B cell (primary cell): ENCODE results near the gene RPS6KA4. TPM values are rescaled to one million over a fixed set of nuclear protein-coding genes. Genes with fewer than 3 reads are reported as not detected.

Experiments
- ATAC-seq: fragments of 200-7000 bp; cut with Tn5 transposase; one replicate; pipeline ENCODE4 v1.10.0; 2021; ENCODE audit warnings: low read depth, mild to moderate bottlenecking, moderate number of reproducible peaks, moderate library complexity
- CTCF ChIA-PET: fragments of 350-600 bp; sonication (Branson Sonifier 250); formaldehyde crosslinking; loops from one replicate; lab custom pipeline; 2021; ENCODE audit warnings: antibody characterized with exemption, inconsistent platforms; lab: Charles Lee
- POLR2A ChIA-PET: fragments of 350-600 bp; sonication (Branson Sonifier 250); formaldehyde crosslinking; loops from one replicate; lab custom pipeline; 2021; ENCODE audit warnings: antibody characterized with exemption; lab: Charles Lee
- DNase-seq: peaks from one replicate; pipeline ENCODE4 v3.0.0; 2013
- H2AFZ ChIP-seq: 2 replicates; pipeline ENCODE4 v1.6.1; 2012; ENCODE audit warnings: mild to moderate bottlenecking, low read depth, low read length; ENCODE audit not compliant: insufficient read depth, poor library complexity, severe bottlenecking
- H3K27ac ChIP-seq, 2 donors: 1 replicate in 1 of 2; 2 replicates in 1 of 2; pipeline ENCODE4 v1.5.1; 2012 to 2013; ENCODE audit warnings: low read length in 2 of 2, mild to moderate bottlenecking in 2 of 2, moderate library complexity in 1 of 2
- H3K27me3 ChIP-seq, 4 experiments: fragments of 200-600 bp in 1 of 4; sonication (generic) in 1 of 4; replicated peaks in 1 of 4; 1 replicate in 2 of 4; 2 replicates in 2 of 4; pipeline versions ENCODE4 v1.6.1 to v1.7.0; 2013 to 2016; ENCODE audit warnings: low read length in 3 of 4, mild to moderate bottlenecking in 2 of 4, mixed read lengths in 1 of 4, moderate library complexity in 1 of 4; ENCODE audit not compliant: insufficient read depth in 4 of 4, control insufficient read depth in 3 of 4; ENCODE audit errors: control extremely low read depth in 1 of 4
- H3K36me3 ChIP-seq, 2 experiments: replicated peaks in 1 of 2; 1 replicate in 1 of 2; 2 replicates in 1 of 2; pipeline versions ENCODE4 v1.6.1 to v1.7.1; 2013; ENCODE audit warnings: low read length in 1 of 2; ENCODE audit not compliant: insufficient read depth in 2 of 2, control insufficient read depth in 1 of 2; ENCODE audit errors: control extremely low read depth in 1 of 2, extremely low read depth in 1 of 2
- H3K4me1 ChIP-seq, 2 donors: fragments of 200-600 bp in 1 of 2; sonication (generic) in 1 of 2; 1 replicate in 1 of 2; 2 replicates in 1 of 2; pipeline versions ENCODE4 v1.5.1 to v1.6.1; 2013 to 2017; ENCODE audit warnings: low read length in 2 of 2; ENCODE audit not compliant: control insufficient read depth in 2 of 2, insufficient read depth in 2 of 2
- H3K4me2 ChIP-seq: replicated peaks from 2 replicates; pipeline ENCODE3; 2012; ENCODE audit warnings: mild to moderate bottlenecking, low read depth, low read length; ENCODE audit not compliant: poor library complexity, severe bottlenecking
- H3K4me3 ChIP-seq, 5 experiments: fragments of 200-600 bp in 1 of 5; sonication (generic) in 1 of 5; 1 replicate in 3 of 5; 2 replicates in 2 of 5; pipeline versions ENCODE4 v1.5.1 to v1.7.0; 2011 to 2016; ENCODE audit warnings: low read length in 4 of 5, mild to moderate bottlenecking in 4 of 5, low read depth in 2 of 5, control low read depth in 1 of 5, moderate library complexity in 1 of 5; ENCODE audit not compliant: insufficient read depth in 1 of 5; ENCODE audit errors: control extremely low read depth in 1 of 5, extremely low read depth in 1 of 5
- H3K79me2 ChIP-seq: fragments of 200-600 bp; sonication (generic); one replicate; pipeline ENCODE4 v1.6.0; 2016; ENCODE audit warnings: low read length; ENCODE audit not compliant: control insufficient read depth, insufficient read depth
- H3K9ac ChIP-seq: fragments of 200-600 bp; sonication (generic); 2 replicates; pipeline ENCODE4 v1.6.1; 2017; ENCODE audit warnings: mild to moderate bottlenecking, low read length, moderate library complexity
- H3K9me3 ChIP-seq, 3 donors: one replicate each; pipeline versions ENCODE4 v1.6.1 to v1.7.1; 2013; ENCODE audit warnings: low read length in 2 of 3; ENCODE audit not compliant: control insufficient read depth in 2 of 3, insufficient read depth in 1 of 3; ENCODE audit errors: control extremely low read depth in 1 of 3
- H4K20me1 ChIP-seq: 2 replicates; pipeline ENCODE4 v1.6.0; 2012; ENCODE audit warnings: mild to moderate bottlenecking, low read length; ENCODE audit not compliant: insufficient read depth, control insufficient read depth, poor library complexity, severe bottlenecking
- H3K27ac Mint-ChIP-seq: one replicate; pipeline ENCODE4 v1.8.0; 2021; ENCODE audit warnings: mixed read lengths
- H3K27me3 Mint-ChIP-seq: one replicate; pipeline ENCODE4 v1.8.0; 2021; ENCODE audit warnings: mixed read lengths
- H3K4me1 Mint-ChIP-seq: one replicate; pipeline ENCODE4 v1.8.0; 2021; ENCODE audit warnings: mixed read lengths
- H3K4me3 Mint-ChIP-seq: one replicate; pipeline ENCODE4 v1.8.0; 2021; ENCODE audit warnings: mixed read lengths
- H3K9me3 Mint-ChIP-seq: one replicate; pipeline ENCODE4 v1.8.0; 2022; ENCODE audit warnings: mixed read lengths; ENCODE audit not compliant: insufficient read depth
- EZH2 ChIP-seq: IDR thresholded peaks from 2 replicates; pipeline ENCODE4 v1.6.1; 2012; ENCODE audit warnings: borderline replicate concordance, low read depth, mild to moderate bottlenecking, moderate library complexity, low read length; ENCODE audit not compliant: insufficient read depth, poor library complexity, severe bottlenecking
- WGBS: methylation state at CpG from one replicate; pipeline ENCODE4 v1.1.5; 2013; ENCODE audit warnings: missing lambda C conversion rate; ENCODE audit not compliant: insufficient coverage; 5-methylcytosine and 5-hydroxymethylcytosine counted together
- intact Hi-C: fragments of 100-400 bp; cut with micrococcal nuclease; formaldehyde crosslinking; loops from one replicate; pipeline ENCODE4 v1.10.0; 2022
- polyA plus RNA-seq: library from polyadenylated mRNA; depleted of rRNA; stranded (reverse); fragments of >200 nt; gene quantifications from 2 replicates; pipeline ENCODE4 v1.2.3, GENCODE V29; 2012
- total RNA-seq, 2 donors: library from RNA; stranded (reverse); fragments of 120-200 nt in 1 of 2; gene quantifications; 1 replicate in 1 of 2; 2 replicates in 1 of 2; pipeline versions ENCODE4 v1.2.3 to v1.2.4, GENCODE V29; 2013 to 2022
- TF ChIP-seq, protein P1 (sequence below): fragments of 200-600 bp; IDR thresholded peaks from one replicate; pipeline ENCODE4 v1.8.0; 2022; ENCODE audit warnings: antibody characterized with exemption, mild to moderate bottlenecking

RPS6KA4 gene
- total and polyA plus RNA-seq, 2 donors (not counting 1 experiment from before 2014, with no cell fraction given) = 22.6 to 32.5 TPM

DNA sequence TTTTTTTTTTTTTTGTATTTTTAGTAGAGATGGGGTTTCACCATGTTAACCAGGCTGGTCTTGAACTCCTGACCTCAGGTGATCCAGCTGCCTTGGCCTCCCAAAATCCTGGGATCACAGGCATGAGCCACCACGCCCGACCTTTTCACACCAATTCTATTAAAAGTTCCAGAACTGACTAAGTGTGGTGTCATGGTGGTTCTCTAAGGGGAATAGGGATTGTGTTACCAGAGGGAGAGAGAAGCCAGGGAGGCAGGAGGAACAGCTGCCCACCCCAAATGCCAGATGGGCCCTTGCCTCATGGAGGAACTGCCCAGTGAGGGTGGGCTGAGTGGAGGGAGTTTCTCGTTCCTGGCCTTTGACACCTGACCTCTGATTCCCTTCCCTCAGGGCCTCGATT is 5.9 kb downstream of the RPS6KA4 start:
- H4K20me1 ChIP-seq = peaks cover 7% of the 10 kb centered on the region
- no peak overlapping the region for H3K4me3 ChIP-seq
- Mint-ChIP-seq H3K4me1 (peaks cover 22% of the 10 kb centered on the region), H3K27ac (no peak overlapping the region), H3K27me3 (no peaks in the 10 kb centered on the region), H3K9me3 (no peaks in the 10 kb centered on the region), H3K4me3 (no peak overlapping the region)
- intact Hi-C loops = no loop called here
- peaks cover 0 to 37% of the 10 kb centered on the region in 2 experiments for H3K36me3 ChIP-seq
- no peaks in the 10 kb centered on the region for H3K9me3 ChIP-seq
- TF ChIP-seq, protein P1, sequence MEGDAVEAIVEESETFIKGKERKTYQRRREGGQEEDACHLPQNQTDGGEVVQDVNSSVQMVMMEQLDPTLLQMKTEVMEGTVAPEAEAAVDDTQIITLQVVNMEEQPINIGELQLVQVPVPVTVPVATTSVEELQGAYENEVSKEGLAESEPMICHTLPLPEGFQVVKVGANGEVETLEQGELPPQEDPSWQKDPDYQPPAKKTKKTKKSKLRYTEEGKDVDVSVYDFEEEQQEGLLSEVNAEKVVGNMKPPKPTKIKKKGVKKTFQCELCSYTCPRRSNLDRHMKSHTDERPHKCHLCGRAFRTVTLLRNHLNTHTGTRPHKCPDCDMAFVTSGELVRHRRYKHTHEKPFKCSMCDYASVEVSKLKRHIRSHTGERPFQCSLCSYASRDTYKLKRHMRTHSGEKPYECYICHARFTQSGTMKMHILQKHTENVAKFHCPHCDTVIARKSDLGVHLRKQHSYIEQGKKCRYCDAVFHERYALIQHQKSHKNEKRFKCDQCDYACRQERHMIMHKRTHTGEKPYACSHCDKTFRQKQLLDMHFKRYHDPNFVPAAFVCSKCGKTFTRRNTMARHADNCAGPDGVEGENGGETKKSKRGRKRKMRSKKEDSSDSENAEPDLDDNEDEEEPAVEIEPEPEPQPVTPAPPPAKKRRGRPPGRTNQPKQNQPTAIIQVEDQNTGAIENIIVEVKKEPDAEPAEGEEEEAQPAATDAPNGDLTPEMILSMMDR = no peak
- no peak for TF ChIP-seq EZH2
- ATAC-seq = no peak
- H3K9ac ChIP-seq = no peak overlapping the region
- ChIA-PET CTCF (interaction anchor here (1.0 to 1.1 kb wide), 2 partner anchors 21 to 84 kb away, joined by 3 read pairs; no protein-coding TSS in a partner anchor), POLR2A (interaction anchor here (0.6 to 1.0 kb wide), 3 partner anchors 10 to 369 kb away, joined by 3 to 4 read pairs (median 4); no protein-coding TSS in a partner anchor)
- H2AFZ ChIP-seq = no peak overlapping the region
- no peak for DNase-seq
- H3K27ac ChIP-seq = no peak overlapping the region
- no peaks in the 10 kb centered on the region for H3K27me3 ChIP-seq
- no peak overlapping the region for H3K4me2 ChIP-seq
- H3K79me2 ChIP-seq = no peaks in the 10 kb centered on the region
- 88% methylated on average over 1 of the region's 4 CpGs for WGBS
- H3K4me1 ChIP-seq = peaks cover 13 to 24% of the 10 kb centered on the region in 2 donors

DNA sequence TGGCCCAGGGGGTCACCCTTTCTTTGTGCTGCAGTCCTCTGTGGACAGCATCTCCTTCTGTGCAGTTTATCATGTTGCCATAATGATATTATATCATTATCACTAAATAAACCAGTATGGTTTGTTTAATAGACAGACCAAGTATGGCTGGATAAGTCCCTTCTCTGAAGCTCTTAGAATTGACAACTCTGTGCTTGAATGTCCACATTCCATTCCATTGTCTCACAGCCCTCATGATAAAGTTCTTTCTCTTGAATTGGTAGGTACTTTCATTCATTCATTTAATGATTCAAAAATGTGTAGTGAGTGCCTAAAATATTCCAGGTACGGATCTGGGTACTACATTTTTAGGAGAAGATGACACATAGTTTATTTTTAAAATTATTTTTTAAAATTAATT is 7.8 kb downstream of the RPS6KA4 start:
- CTCF ChIA-PET = interaction anchor here (0.6 kb wide), 1 partner anchor 162 kb away, joined by 3 read pairs; no protein-coding TSS in a partner anchor
- Histone ChIP-seq H3K36me3 (peaks cover 0 to 38% of the 10 kb centered on the region in 2 experiments), H4K20me1 (no peaks in the 10 kb centered on the region), H2AFZ (no peak overlapping the region), H3K27ac (no peak overlapping the region), H3K4me1 (peaks cover 4 to 16% of the 10 kb centered on the region in 2 donors), H3K9me3 (no peaks in the 10 kb centered on the region), H3K4me3 (no peak overlapping the region), H3K4me2 (no peak overlapping the region), H3K79me2 (no peaks in the 10 kb centered on the region), H3K9ac (no peak overlapping the region), H3K27me3 (no peaks in the 10 kb centered on the region)
- no peak overlapping the region for H3K4me3 Mint-ChIP-seq
- no peak overlapping the region for H3K27ac Mint-ChIP-seq
- no peak for ATAC-seq
- no peak for TF ChIP-seq EZH2
- TF ChIP-seq, protein P1 = no peak
- POLR2A ChIA-PET = no interaction called here
- WGBS = no CpG with 5 or more reads among the region's 1 CpG
- no peaks in the 10 kb centered on the region for H3K27me3 Mint-ChIP-seq
- no peak for DNase-seq
- H3K9me3 Mint-ChIP-seq = no peaks in the 10 kb centered on the region
- intact Hi-C loops = no loop called here
- H3K4me1 Mint-ChIP-seq = peaks cover 10% of the 10 kb centered on the region
